ENCODE data around the gene PITPNM1.

The PITPNM1 gene

GRCh38 chr11:67523556-67524479, 18.7 kb upstream of the PITPNM1 start:
- no peak for ATAC-seq

GRCh38 chr11:67522844-67523555, 17.8 kb upstream of the PITPNM1 start, which contains the start of gene CABP2:
TSS of gene CABP2 (minus strand) at chr11:67523446. CDS start at chr11:67523326, 120 bp downstream.
- TF ChIP-seq POU6F1 (CRISPR knock-in tag; IDR thresholded peaks at IDR 0.05; ENCODE audit: borderline replicate concordance, low read depth): no peak
- TF ChIP-seq ZFP30 (CRISPR knock-in tag; IDR thresholded peaks at IDR 0.05): no peak
- TF ChIP-seq, protein P1, sequence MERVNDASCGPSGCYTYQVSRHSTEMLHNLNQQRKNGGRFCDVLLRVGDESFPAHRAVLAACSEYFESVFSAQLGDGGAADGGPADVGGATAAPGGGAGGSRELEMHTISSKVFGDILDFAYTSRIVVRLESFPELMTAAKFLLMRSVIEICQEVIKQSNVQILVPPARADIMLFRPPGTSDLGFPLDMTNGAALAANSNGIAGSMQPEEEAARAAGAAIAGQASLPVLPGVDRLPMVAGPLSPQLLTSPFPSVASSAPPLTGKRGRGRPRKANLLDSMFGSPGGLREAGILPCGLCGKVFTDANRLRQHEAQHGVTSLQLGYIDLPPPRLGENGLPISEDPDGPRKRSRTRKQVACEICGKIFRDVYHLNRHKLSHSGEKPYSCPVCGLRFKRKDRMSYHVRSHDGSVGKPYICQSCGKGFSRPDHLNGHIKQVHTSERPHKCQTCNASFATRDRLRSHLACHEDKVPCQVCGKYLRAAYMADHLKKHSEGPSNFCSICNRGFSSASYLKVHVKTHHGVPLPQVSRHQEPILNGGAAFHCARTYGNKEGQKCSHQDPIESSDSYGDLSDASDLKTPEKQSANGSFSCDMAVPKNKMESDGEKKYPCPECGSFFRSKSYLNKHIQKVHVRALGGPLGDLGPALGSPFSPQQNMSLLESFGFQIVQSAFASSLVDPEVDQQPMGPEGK (CRISPR knock-in tag; IDR thresholded peaks at IDR 0.05; ENCODE audit: borderline replicate concordance): no peak
- no peak for TF ChIP-seq CSDC2 (CRISPR knock-in tag; IDR thresholded peaks at IDR 0.05)
- no peak for TF ChIP-seq RARB (CRISPR knock-in tag; IDR thresholded peaks at IDR 0.05)
- TF ChIP-seq SNAI2 (CRISPR knock-in tag; IDR thresholded peaks at IDR 0.05): no peak
- TF ChIP-seq BACH2 (CRISPR knock-in tag; IDR thresholded peaks at IDR 0.05; ENCODE audit: borderline replicate concordance): no peak
- TF ChIP-seq GLIS3 (CRISPR knock-in tag; IDR thresholded peaks at IDR 0.05): no peak
- no peak for TF ChIP-seq TSHZ2 (CRISPR knock-in tag; IDR thresholded peaks at IDR 0.05)
- no peak for TF ChIP-seq ESRRG (CRISPR knock-in tag; IDR thresholded peaks at IDR 0.05)
- TF ChIP-seq ZNF70 (CRISPR knock-in tag; IDR thresholded peaks at IDR 0.05): no peak
- TF ChIP-seq ZNF8 (CRISPR knock-in tag; IDR thresholded peaks at IDR 0.05): no peak

More at GRCh38 chr11:67523556-67524479, 18.7 kb upstream of the PITPNM1 start:
- TF ChIP-seq ARNTL (CRISPR knock-in tag; IDR thresholded peaks at IDR 0.05; ENCODE audit: borderline replicate concordance, low read depth) (no peak), ZNF8 (CRISPR knock-in tag; IDR thresholded peaks at IDR 0.05) (no peak), ZFP3 (CRISPR knock-in tag; IDR thresholded peaks at IDR 0.05) (no peak), ZFP30 (CRISPR knock-in tag; IDR thresholded peaks at IDR 0.05) (no peak), OSR1 (CRISPR knock-in tag; IDR thresholded peaks at IDR 0.05) (no peak), RARB (CRISPR knock-in tag; IDR thresholded peaks at IDR 0.05) (no peak), TCF4 (CRISPR knock-in tag; IDR thresholded peaks at IDR 0.05; ENCODE audit: borderline replicate concordance) (no peak)
- TF ChIP-seq, protein P2, sequence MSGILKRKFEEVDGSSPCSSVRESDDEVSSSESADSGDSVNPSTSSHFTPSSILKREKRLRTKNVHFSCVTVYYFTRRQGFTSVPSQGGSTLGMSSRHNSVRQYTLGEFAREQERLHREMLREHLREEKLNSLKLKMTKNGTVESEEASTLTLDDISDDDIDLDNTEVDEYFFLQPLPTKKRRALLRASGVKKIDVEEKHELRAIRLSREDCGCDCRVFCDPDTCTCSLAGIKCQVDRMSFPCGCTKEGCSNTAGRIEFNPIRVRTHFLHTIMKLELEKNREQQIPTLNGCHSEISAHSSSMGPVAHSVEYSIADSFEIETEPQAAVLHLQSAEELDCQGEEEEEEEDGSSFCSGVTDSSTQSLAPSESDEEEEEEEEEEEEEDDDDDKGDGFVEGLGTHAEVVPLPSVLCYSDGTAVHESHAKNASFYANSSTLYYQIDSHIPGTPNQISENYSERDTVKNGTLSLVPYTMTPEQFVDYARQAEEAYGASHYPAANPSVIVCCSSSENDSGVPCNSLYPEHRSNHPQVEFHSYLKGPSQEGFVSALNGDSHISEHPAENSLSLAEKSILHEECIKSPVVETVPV (CRISPR knock-in tag; IDR thresholded peaks at IDR 0.05): no peak

GRCh38 chr11:67522338-67522737, 17.2 kb upstream of the PITPNM1 start:
- no peak for TF ChIP-seq ARNTL (CRISPR knock-in tag; IDR thresholded peaks at IDR 0.05; ENCODE audit: borderline replicate concordance, low read depth)
- TF ChIP-seq, protein P2 (CRISPR knock-in tag; IDR thresholded peaks at IDR 0.05): no peak
- TF ChIP-seq TSHZ2 (CRISPR knock-in tag; IDR thresholded peaks at IDR 0.05): no peak
- no peak for TF ChIP-seq TCF4 (CRISPR knock-in tag; IDR thresholded peaks at IDR 0.05; ENCODE audit: borderline replicate concordance)
- TF ChIP-seq RARB (CRISPR knock-in tag; IDR thresholded peaks at IDR 0.05): no peak
- no peak for TF ChIP-seq ZFP3 (CRISPR knock-in tag; IDR thresholded peaks at IDR 0.05)
- ATAC-seq: no peak

More at GRCh38 chr11:67522844-67523555, 17.8 kb upstream of the PITPNM1 start, which contains the start of gene CABP2:
- ATAC-seq: no peak
